Natural killer cell (primary cell): ENCODE results near the gene ANKLE2. TPM values are rescaled to one million over a fixed set of nuclear protein-coding genes. Genes with fewer than 3 reads are reported as not detected.

Experiments
- ATAC-seq, 3 donors: fragments of 150-1000 bp in 2 of 3; fragments of 200-7000 bp in 1 of 3; cut with Tn5 transposase; 1 replicate in 1 of 3; 2 replicates in 2 of 3; pipeline ENCODE4 v1.10.0; 2021; ENCODE audit warnings: mild to moderate bottlenecking in 2 of 3, moderate library complexity in 2 of 3
- DNase-seq, 2 donors: peaks; one replicate each; pipeline versions ENCODE4 v3.0.0 to v3.0.0-alpha.2; 2013 to 2021; ENCODE audit warnings: mixed read lengths in 1 of 2
- H3K27ac ChIP-seq: one replicate; pipeline ENCODE4 v1.5.1; 2013; ENCODE audit warnings: mild to moderate bottlenecking, low read length
- H3K27me3 ChIP-seq: one replicate; pipeline ENCODE4 v1.6.1; 2013; ENCODE audit warnings: low read length; ENCODE audit not compliant: control insufficient read depth, insufficient read depth
- H3K36me3 ChIP-seq: one replicate; pipeline ENCODE4 v1.6.1; 2013; ENCODE audit warnings: low read length; ENCODE audit not compliant: control insufficient read depth, insufficient read depth
- H3K4me1 ChIP-seq: one replicate; pipeline ENCODE4 v1.6.1; 2013; ENCODE audit warnings: low read length; ENCODE audit not compliant: control insufficient read depth, insufficient read depth
- H3K4me3 ChIP-seq: one replicate; pipeline ENCODE4 v1.5.1; 2013; ENCODE audit warnings: low read length
- H3K9me3 ChIP-seq: one replicate; pipeline ENCODE4 v1.6.1; 2013; ENCODE audit warnings: low read length; ENCODE audit not compliant: control insufficient read depth, insufficient read depth
- H3K27ac Mint-ChIP-seq, 2 donors: one replicate each; pipeline ENCODE4 v1.8.0; 2022; ENCODE audit warnings: mild to moderate bottlenecking in 2 of 2, mixed read lengths in 2 of 2, moderate library complexity in 1 of 2
- H3K27me3 Mint-ChIP-seq, 2 donors: one replicate each; pipeline ENCODE4 v1.8.0; 2022; ENCODE audit warnings: low read depth in 2 of 2, mixed read lengths in 2 of 2
- H3K36me3 Mint-ChIP-seq: one replicate; pipeline ENCODE4 v1.8.0; 2022; ENCODE audit warnings: mixed read lengths
- H3K4me1 Mint-ChIP-seq, 2 donors: one replicate each; pipeline ENCODE4 v1.8.0; 2022; ENCODE audit warnings: mixed read lengths in 2 of 2
- H3K4me3 Mint-ChIP-seq: one replicate; pipeline ENCODE4 v1.8.0; 2022; ENCODE audit warnings: mild to moderate bottlenecking, moderate library complexity, mixed read lengths
- H3K9me3 Mint-ChIP-seq, 2 donors: one replicate each; pipeline ENCODE4 v1.8.0; 2022; ENCODE audit warnings: mixed read lengths in 2 of 2
- CTCF ChIP-seq: fragments of 200-600 bp; IDR thresholded peaks from one replicate; pipeline ENCODE4 v1.8.0; 2022; ENCODE audit warnings: antibody characterized with exemption
- WGBS: methylation state at CpG from one replicate; pipeline ENCODE4 v1.1.7; 2013; ENCODE audit warnings: missing lambda C conversion rate; ENCODE audit not compliant: insufficient coverage; 5-methylcytosine and 5-hydroxymethylcytosine counted together
- intact Hi-C: fragments of 100-400 bp; cut with micrococcal nuclease; formaldehyde crosslinking; loops from one replicate; pipeline ENCODE4 v1.14.2; 2022
- total RNA-seq, 4 donors: library from RNA; stranded (reverse); fragments of 120-200 nt in 1 of 4; gene quantifications; one replicate each; pipeline versions ENCODE4 v1.2.3 to v1.2.4, GENCODE V29; 2013 to 2022

ANKLE2 gene
- total RNA-seq, 3 donors from 2014 or later (not counting 1 experiment from before 2014, with no cell fraction given): 67.3 to 86.4 (median 84.6) TPM

- Mint-ChIP-seq H3K27ac (no peak overlapping the region), H3K4me1 (peaks cover 0 to 15% of the 10 kb centered on the region in 2 donors), H3K36me3 (no peaks in the 10 kb centered on the region), H3K4me3 (no peak overlapping the region), H3K9me3 (no peaks in the 10 kb centered on the region), H3K27me3 (no peaks in the 10 kb centered on the region)
- 96% methylated on average over 6 of the region's 6 CpGs for WGBS
- Histone ChIP-seq H3K9me3 (peaks cover 5% of the 10 kb centered on the region), H3K36me3 (no peaks in the 10 kb centered on the region), H3K27me3 (no peaks in the 10 kb centered on the region), H3K4me1 (peaks cover 17% of the 10 kb centered on the region), H3K27ac (no peak overlapping the region), H3K4me3 (no peak overlapping the region)
- TF ChIP-seq CTCF: no peak
- ATAC-seq (no peak), DNase-seq (no peak)
- intact Hi-C loops: no loop called here
Observed at GRCh38 chr12:132707241-132707640, 54.4 kb downstream of the ANKLE2 start.

- Mint-ChIP-seq H3K4me3 (no peak overlapping the region), H3K27ac (peak overlapping the region in 1 of 2 donors; percentile 53), H3K27me3 (no peaks in the 10 kb centered on the region), H3K9me3 (no peaks in the 10 kb centered on the region), H3K4me1 (peaks cover 0 to 9% of the 10 kb centered on the region in 2 donors), H3K36me3 (no peaks in the 10 kb centered on the region)
- intact Hi-C loops: no loop called here
- ATAC-seq: no peak
- H3K36me3 ChIP-seq: no peaks in the 10 kb centered on the region
- H3K27ac ChIP-seq: no peak overlapping the region
- no peaks in the 10 kb centered on the region for H3K27me3 ChIP-seq
- no peak for DNase-seq
- 98% methylated on average over 9 of the region's 9 CpGs for WGBS
- peaks cover 5% of the 10 kb centered on the region for H3K9me3 ChIP-seq
- no peaks in the 10 kb centered on the region for H3K4me1 ChIP-seq
- no peak overlapping the region for H3K4me3 ChIP-seq
- no peak for TF ChIP-seq CTCF
Observed at GRCh38 chr12:132703641-132704040, 58.0 kb downstream of the ANKLE2 start.

GRCh38 chr12:132702640-132703039 lies 59.0 kb downstream of the ANKLE2 start:
- 85% methylated on average over 2 of the region's 4 CpGs for WGBS
- ATAC-seq: no peak
- no peak overlapping the region for H3K27ac ChIP-seq
- Mint-ChIP-seq H3K27me3 (no peaks in the 10 kb centered on the region), H3K9me3 (no peaks in the 10 kb centered on the region), H3K4me1 (peaks cover 0 to 9% of the 10 kb centered on the region in 2 donors), H3K27ac (no peak overlapping the region), H3K4me3 (no peak overlapping the region), H3K36me3 (no peaks in the 10 kb centered on the region)
- TF ChIP-seq CTCF: no peak
- H3K36me3 ChIP-seq: no peaks in the 10 kb centered on the region
- H3K4me1 ChIP-seq: no peaks in the 10 kb centered on the region
- intact Hi-C loops: no loop called here
- no peaks in the 10 kb centered on the region for H3K27me3 ChIP-seq
- DNase-seq: no peak
- H3K9me3 ChIP-seq: no peaks in the 10 kb centered on the region
- H3K4me3 ChIP-seq: no peak overlapping the region

GRCh38 chr12:132700212-132700822 lies 61.3 kb downstream of the ANKLE2 start:
- Histone ChIP-seq H3K4me3 (no peak overlapping the region), H3K9me3 (no peaks in the 10 kb centered on the region), H3K36me3 (no peaks in the 10 kb centered on the region), H3K27me3 (no peaks in the 10 kb centered on the region), H3K27ac (no peak overlapping the region), H3K4me1 (no peaks in the 10 kb centered on the region)
- Mint-ChIP-seq H3K4me3 (no peak overlapping the region), H3K9me3 (no peaks in the 10 kb centered on the region), H3K4me1 (peaks cover 0 to 9% of the 10 kb centered on the region in 2 donors), H3K36me3 (no peaks in the 10 kb centered on the region), H3K27me3 (no peaks in the 10 kb centered on the region), H3K27ac (no peak overlapping the region)
- 81% methylated on average over 10 of the region's 10 CpGs for WGBS
- no peak for TF ChIP-seq CTCF
- ATAC-seq (no peak), DNase-seq (no peak)
- intact Hi-C loops: no loop called here
